MCF 10A (cell line): Measurements from ENCODE around the gene MICAL3. TPM values are rescaled to one million over a fixed set of nuclear protein-coding genes. Genes with fewer than 3 reads are reported as not detected.

ENCODE experiments used
- BruUV-seq: library from RNA; stranded (reverse); fragments of 400-500 nt; replicated peaks from 2 replicates; lab custom pipeline; 2021; lab: Mats Ljungman, UMichigan
- CTCF ChIA-PET: fragments of 300-600 bp; sonication (Branson Sonifier 250); formaldehyde crosslinking; extraction: SDS; loops from one replicate; lab custom pipeline; 2021; ENCODE audit warnings: antibody characterized with exemption, inconsistent platforms; lab: Yijun Ruan, JAX
- POLR2A ChIA-PET: fragments of 300-600, 350-650 bp; sonication (Branson Sonifier 250); formaldehyde crosslinking; extraction: SDS; loops from one replicate; lab custom pipeline; 2020; ENCODE audit warnings: antibody characterized with exemption, inconsistent platforms; lab: Yijun Ruan, JAX
- DNase-seq: peaks from one replicate; pipeline ENCODE4 v3.0.0-alpha.2; 2018; ENCODE audit not compliant: unreplicated experiment
- H3K27ac Mint-ChIP-seq: one replicate; pipeline ENCODE4 v1.8.0; 2022; ENCODE audit warnings: mild to moderate bottlenecking, low read depth, mixed read lengths; ENCODE audit not compliant: unreplicated experiment
- H3K27me3 Mint-ChIP-seq: one replicate; pipeline ENCODE4 v1.8.0; 2022; ENCODE audit warnings: mixed read lengths; ENCODE audit not compliant: insufficient read depth, unreplicated experiment
- H3K36me3 Mint-ChIP-seq: one replicate; pipeline ENCODE4 v1.8.0; 2022; ENCODE audit warnings: mild to moderate bottlenecking, moderate library complexity, mixed read lengths; ENCODE audit not compliant: insufficient read depth, unreplicated experiment
- H3K4me1 Mint-ChIP-seq: one replicate; pipeline ENCODE4 v1.8.0; 2022; ENCODE audit warnings: mixed read lengths; ENCODE audit not compliant: insufficient read depth, unreplicated experiment
- H3K4me3 Mint-ChIP-seq: one replicate; pipeline ENCODE4 v1.8.0; 2022; ENCODE audit warnings: mild to moderate bottlenecking, moderate library complexity, mixed read lengths; ENCODE audit not compliant: unreplicated experiment
- H3K9me3 Mint-ChIP-seq: one replicate; pipeline ENCODE4 v1.8.0; 2022; ENCODE audit warnings: mixed read lengths; ENCODE audit not compliant: unreplicated experiment
- intact Hi-C: fragments of 100-400 bp; cut with micrococcal nuclease; formaldehyde crosslinking; loops from 2 replicates; pipeline ENCODE4 v1.14.1; 2022
- total RNA-seq: library from RNA; stranded (reverse); gene quantifications from 2 replicates; pipeline ENCODE4 v1.2.3, GENCODE V29; 2022
- TF ChIP-seq, protein P1 (sequence below): fragments of 200-600 bp; IDR thresholded peaks from one replicate; pipeline ENCODE4 v1.8.0; 2022; ENCODE audit warnings: antibody characterized with exemption, mild to moderate bottlenecking; ENCODE audit not compliant: unreplicated experiment

Gene MICAL3
- total RNA-seq, 1 experiment from 2014 or later = 54.1 TPM

DNA sequence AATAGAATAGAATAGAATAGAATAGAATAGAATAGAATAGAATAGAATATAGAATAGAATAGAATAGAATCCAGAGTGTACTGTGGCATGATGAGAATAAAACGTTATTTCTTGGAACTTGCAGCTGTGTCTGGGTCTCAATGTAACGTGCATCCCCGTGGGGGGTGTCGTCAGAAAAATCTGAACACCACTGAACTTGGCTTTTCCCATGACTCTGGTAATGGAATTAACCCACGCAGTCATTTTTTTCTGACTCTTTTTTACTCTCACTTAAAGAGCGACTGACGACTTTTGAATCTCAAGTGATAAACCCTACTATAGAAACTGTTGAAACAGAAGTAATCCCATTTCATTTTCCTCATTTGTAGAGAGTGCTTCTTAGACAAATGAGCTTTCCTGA is 157.7 kb downstream of the MICAL3 start:
- no peaks in the 10 kb centered on the region for H3K27me3 Mint-ChIP-seq

DNA sequence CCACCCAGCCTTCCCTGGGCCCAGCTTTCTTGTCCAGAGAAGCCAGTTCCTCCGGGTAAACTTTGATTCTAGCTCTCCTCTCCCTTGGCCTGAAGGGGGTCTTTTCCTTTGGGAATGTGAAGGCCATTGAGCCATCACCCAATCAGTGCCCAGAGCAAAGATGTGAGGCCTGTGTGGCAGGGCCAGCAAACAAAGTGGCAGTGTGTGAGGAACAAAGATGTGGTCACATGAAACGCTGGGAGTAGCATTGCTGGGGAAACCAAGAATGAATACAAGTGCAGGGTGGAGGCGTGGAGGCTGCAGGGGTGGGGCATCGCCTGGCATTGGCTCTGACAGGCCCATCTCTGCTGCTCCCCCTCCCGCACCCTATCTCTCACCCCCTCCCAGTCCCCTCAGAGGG is 158.2 kb downstream of the MICAL3 start:
- H3K27me3 Mint-ChIP-seq = no peaks in the 10 kb centered on the region
- ChIA-PET CTCF (interaction anchor here (2.4 kb wide), 1 partner anchor 36 kb away, joined by 7 read pairs; no protein-coding TSS in a partner anchor), POLR2A (interaction anchor here (0.6 kb wide), 1 partner anchor 246 kb away, joined by 3 read pairs; no protein-coding TSS in a partner anchor)
- no peak overlapping the region for H3K27ac Mint-ChIP-seq
- TF ChIP-seq, protein P1, sequence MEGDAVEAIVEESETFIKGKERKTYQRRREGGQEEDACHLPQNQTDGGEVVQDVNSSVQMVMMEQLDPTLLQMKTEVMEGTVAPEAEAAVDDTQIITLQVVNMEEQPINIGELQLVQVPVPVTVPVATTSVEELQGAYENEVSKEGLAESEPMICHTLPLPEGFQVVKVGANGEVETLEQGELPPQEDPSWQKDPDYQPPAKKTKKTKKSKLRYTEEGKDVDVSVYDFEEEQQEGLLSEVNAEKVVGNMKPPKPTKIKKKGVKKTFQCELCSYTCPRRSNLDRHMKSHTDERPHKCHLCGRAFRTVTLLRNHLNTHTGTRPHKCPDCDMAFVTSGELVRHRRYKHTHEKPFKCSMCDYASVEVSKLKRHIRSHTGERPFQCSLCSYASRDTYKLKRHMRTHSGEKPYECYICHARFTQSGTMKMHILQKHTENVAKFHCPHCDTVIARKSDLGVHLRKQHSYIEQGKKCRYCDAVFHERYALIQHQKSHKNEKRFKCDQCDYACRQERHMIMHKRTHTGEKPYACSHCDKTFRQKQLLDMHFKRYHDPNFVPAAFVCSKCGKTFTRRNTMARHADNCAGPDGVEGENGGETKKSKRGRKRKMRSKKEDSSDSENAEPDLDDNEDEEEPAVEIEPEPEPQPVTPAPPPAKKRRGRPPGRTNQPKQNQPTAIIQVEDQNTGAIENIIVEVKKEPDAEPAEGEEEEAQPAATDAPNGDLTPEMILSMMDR = no peak
- H3K4me1 Mint-ChIP-seq = no peaks in the 10 kb centered on the region
- intact Hi-C loops = no loop called here
- BruUV-seq = no TSS peak
- no peak overlapping the region for H3K4me3 Mint-ChIP-seq
- H3K9me3 Mint-ChIP-seq = no peaks in the 10 kb centered on the region
- peaks cover 60% of the 10 kb centered on the region for H3K36me3 Mint-ChIP-seq
- no peak for DNase-seq

More for the DNA sequence above, 157.7 kb downstream of the MICAL3 start:
- no peak overlapping the region for H3K4me3 Mint-ChIP-seq
- CTCF ChIA-PET = interaction anchor here (0.6 kb wide), 1 partner anchor 159 kb away, joined by 3 read pairs; no protein-coding TSS in a partner anchor
- peaks cover 65% of the 10 kb centered on the region for H3K36me3 Mint-ChIP-seq
- H3K9me3 Mint-ChIP-seq = no peaks in the 10 kb centered on the region
- no TSS peak for BruUV-seq
- no peaks in the 10 kb centered on the region for H3K4me1 Mint-ChIP-seq
- no peak for DNase-seq
- TF ChIP-seq, protein P1 = no peak
- no peak overlapping the region for H3K27ac Mint-ChIP-seq
- intact Hi-C loops = no loop called here
- POLR2A ChIA-PET = no interaction called here

DNA sequence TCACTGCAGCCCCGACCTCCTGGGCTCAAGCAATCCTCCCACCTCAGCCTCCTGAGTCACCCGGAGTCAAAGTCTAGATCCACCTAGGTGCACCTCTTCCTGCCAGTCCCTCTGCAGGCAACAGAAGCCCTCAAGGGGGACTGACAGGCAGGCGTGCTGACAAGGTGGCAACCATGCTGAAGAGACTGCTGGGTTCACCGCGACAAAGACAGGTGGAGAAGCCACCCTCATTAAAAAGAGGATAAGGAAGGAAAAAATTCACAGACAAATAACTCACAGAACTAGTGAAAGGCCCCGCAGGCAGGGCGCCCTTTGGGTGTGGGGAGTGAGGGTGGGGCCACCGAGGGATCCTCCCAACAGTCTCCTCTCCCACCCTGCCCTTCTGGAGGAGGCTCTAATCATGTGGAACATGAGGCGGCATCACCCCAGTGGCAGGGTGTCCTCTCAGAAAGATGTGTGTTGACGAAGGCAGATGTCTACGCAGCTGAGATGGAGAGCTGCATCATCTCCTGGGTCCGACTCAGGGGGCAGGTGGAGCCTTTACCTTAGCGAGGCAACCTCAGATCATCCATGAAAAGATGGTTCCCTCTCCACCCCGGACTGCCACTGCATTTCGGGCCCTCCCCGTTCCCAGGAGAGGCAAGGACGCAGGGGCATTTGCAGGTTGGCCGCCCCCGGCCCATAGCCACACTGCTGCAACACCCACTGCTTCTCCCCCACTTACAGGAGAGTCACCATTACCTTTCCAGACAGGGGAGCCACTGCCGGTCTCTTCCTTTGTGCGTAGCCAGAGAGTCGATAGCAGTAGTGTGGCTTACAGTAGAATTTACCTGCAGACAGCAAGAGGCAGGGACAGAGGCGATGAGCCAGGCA is 158.9 kb downstream of the MICAL3 start:
- BruUV-seq = no TSS peak
- Mint-ChIP-seq H3K4me3 (no peak overlapping the region), H3K36me3 (peaks cover 53% of the 10 kb centered on the region), H3K4me1 (no peaks in the 10 kb centered on the region), H3K27ac (no peak overlapping the region), H3K9me3 (no peaks in the 10 kb centered on the region), H3K27me3 (no peaks in the 10 kb centered on the region)
- intact Hi-C loops = no loop called here
- TF ChIP-seq, protein P1 = no peak
- ChIA-PET POLR2A (interaction anchor here (0.6 kb wide), 2 partner anchors 216 to 247 kb away, joined by 3 read pairs; no protein-coding TSS in a partner anchor), CTCF (interaction anchor here (0.7 to 2.4 kb wide), 2 partner anchors 15 to 35 kb away, joined by 3 to 7 read pairs; no protein-coding TSS in a partner anchor)
- DNase-seq = no peak
